Stimulated activated CD8-positive, alpha-beta memory T cell treated with anti-CD3 and anti-CD28 coated beads, Interleukin-4, amount 100 ng/mL, for 4 hours (primary cell): ENCODE data around the gene FAM3C.
"Not testable (repeated sequence)": the region's sequence is repeated elsewhere in the genome, so short reads cannot be mapped to it uniquely, and the experiment has no call there.

ENCODE experiments used
- DNase-seq, 2 donors: peaks; one replicate each; pipeline ENCODE4 v3.0.0-alpha.2; 2020; ENCODE audit warnings: low read depth in 2 of 2, low spot score in 1 of 2

Gene FAM3C

GRCh38 chr7:121395961-121396757 lies at the start of gene FAM3C:
FAM3C (minus strand) TSS chr7:121396308; CDS start chr7:121382969, 13,339 bp downstream.
- DNase-seq = peak; percentile 61 to 78

GRCh38 chr7:121442845-121443244 lies 46.7 kb upstream of the FAM3C start:
- no peak for DNase-seq

GRCh38 chr7:121440857-121441503 lies 44.9 kb upstream of the FAM3C start:
- no peak for DNase-seq

GRCh38 chr7:121438043-121438955 lies 42.2 kb upstream of the FAM3C start:
- peak; percentile 25 to 43 for DNase-seq

- DNase-seq = no peak
These were observed 41.4 kb upstream of the FAM3C start for GRCh38 chr7:121437470-121437869.

GRCh38 chr7:121436688-121437087 lies 40.6 kb upstream of the FAM3C start:
- no peak for DNase-seq

- no peak for DNase-seq
These were observed 40.0 kb upstream of the FAM3C start for GRCh38 chr7:121436136-121436535.

GRCh38 chr7:121433775-121434174 lies 37.7 kb upstream of the FAM3C start:
- DNase-seq = no peak

GRCh38 chr7:121432486-121432885 lies 36.4 kb upstream of the FAM3C start:
- DNase-seq = not testable (repeated sequence)

- no peak for DNase-seq
These were observed 35.9 kb upstream of the FAM3C start for GRCh38 chr7:121431996-121432395.

- no peak for DNase-seq
These were observed 35.4 kb upstream of the FAM3C start for GRCh38 chr7:121431389-121431995.

- DNase-seq = no peak
These were observed 34.5 kb upstream of the FAM3C start for GRCh38 chr7:121430558-121430957.

GRCh38 chr7:121429798-121430197 lies 33.7 kb upstream of the FAM3C start:
- no peak for DNase-seq

- no peak for DNase-seq
These were observed 32.9 kb upstream of the FAM3C start for GRCh38 chr7:121428855-121429489.

- DNase-seq = not testable (repeated sequence)
These were observed 25.6 kb upstream of the FAM3C start for GRCh38 chr7:121421743-121422142.

- no peak for DNase-seq
These were observed 24.9 kb upstream of the FAM3C start for GRCh38 chr7:121420976-121421375.

- no peak for DNase-seq
These were observed 23.4 kb upstream of the FAM3C start for GRCh38 chr7:121419201-121420148.

- DNase-seq = no peak
These were observed 20.4 kb upstream of the FAM3C start for GRCh38 chr7:121416533-121416932.

GRCh38 chr7:121414436-121414835 lies 18.3 kb upstream of the FAM3C start:
- no peak for DNase-seq

GRCh38 chr7:121411597-121411979 lies 15.5 kb upstream of the FAM3C start:
- DNase-seq = no peak
